HEK293 (cell line): ENCODE measurements around the gene VASP.

Source experiments
- CTCF ChIP-seq: fragments of 450-650 bp; formaldehyde crosslinking; IDR thresholded peaks from 2 replicates; pipeline ENCODE4 v1.5.1; 2016; ENCODE audit warnings: missing biosample characterization, missing genetic modification characterization
- GLIS2 ChIP-seq: fragments of 450-650 bp; formaldehyde crosslinking; IDR thresholded peaks from 2 replicates; pipeline ENCODE4 v1.5.1; 2016; ENCODE audit warnings: missing biosample characterization, missing genetic modification characterization
- ZNF302 ChIP-seq: fragments of 450-650 bp; formaldehyde crosslinking; IDR thresholded peaks from 2 replicates; pipeline ENCODE4 v1.5.1; 2016; ENCODE audit warnings: missing biosample characterization, missing genetic modification characterization, low read depth
- ZNF391 ChIP-seq: fragments of 450-650 bp; formaldehyde crosslinking; IDR thresholded peaks from 2 replicates; pipeline ENCODE4 v1.5.1; 2016; ENCODE audit warnings: low read depth, missing biosample characterization, missing genetic modification characterization, borderline replicate concordance
- ZNF704 ChIP-seq: fragments of 450-650 bp; formaldehyde crosslinking; IDR thresholded peaks from 2 replicates; pipeline ENCODE4 v1.5.1; 2016; ENCODE audit warnings: missing biosample characterization, missing genetic modification characterization

VASP gene

GRCh38 chr19:45575216-45575615 is 67.9 kb downstream of the VASP start (continued):
- TF ChIP-seq CTCF (tag by site-specific recombination), result no peak
- no peak for TF ChIP-seq GLIS2
- no peak for TF ChIP-seq ZNF704
- no peak for TF ChIP-seq ZNF391 (tag by site-specific recombination)
- no peak for TF ChIP-seq ZNF302 (tag by site-specific recombination)
